Measurements from ENCODE around the gene SHROOM2.
A peak's percentile ranks its signal among the peaks of the same experiment; 100 is the strongest.

SHROOM2 gene

GRCh38 chrX:9784332-9784731 is 1.9 kb upstream of the SHROOM2 start (continued):
- TF ChIP-seq ZNF18 (tag by site-specific recombination; IDR thresholded peaks at IDR 0.05) (no peak), ZNF274 (IDR thresholded peaks at IDR 0.05; ENCODE audit: low read length) (no peak), ZNF274 (tag by site-specific recombination; IDR thresholded peaks at IDR 0.05; ENCODE audit: borderline replicate concordance) (no peak), KLF16 (tag by site-specific recombination; IDR thresholded peaks at IDR 0.05) (no peak), ZNF114 (tag by site-specific recombination; IDR thresholded peaks at IDR 0.05) (no peak), ZNF184 (tag by site-specific recombination; IDR thresholded peaks at IDR 0.05) (no peak), ZNF335 (tag by site-specific recombination; conservative IDR thresholded peaks at IDR 0.05) (no peak), ZNF37A (tag by site-specific recombination; IDR thresholded peaks at IDR 0.05) (no peak)

- Histone ChIP-seq H3K4me3 (ENCODE audit: low read depth, low read length) (peak overlapping the region; percentile 49), H3K9me3 (ENCODE audit: control insufficient read depth, insufficient read depth, low read depth, low read length) (no peaks in the 10 kb centered on the region), H3K27ac (ENCODE audit: extremely low read depth, low read depth, low read length) (no peak overlapping the region; the same call in 1 of the 2 replicates), H3K4me1 (ENCODE audit: control insufficient read depth, insufficient read depth, low read length) (no peaks in the 10 kb centered on the region), H3K36me3 (ENCODE audit: control insufficient read depth in 2 of 2, insufficient read depth in 1 of 2, low read length in 2 of 2) (no peaks in the 10 kb centered on the region)
- TF ChIP-seq ZNF416 (tag by site-specific recombination; IDR thresholded peaks at IDR 0.05) (no peak), MYNN (tag by site-specific recombination; IDR thresholded peaks at IDR 0.05; ENCODE audit: borderline replicate concordance) (no peak), BCL11B (tag by site-specific recombination; IDR thresholded peaks at IDR 0.05; ENCODE audit: low read depth) (no peak), SP2 (tag by site-specific recombination; IDR thresholded peaks at IDR 0.05) (no peak), ZNF394 (tag by site-specific recombination; IDR thresholded peaks at IDR 0.05; ENCODE audit: borderline replicate concordance) (no peak), ZNF837 (tag by site-specific recombination; IDR thresholded peaks at IDR 0.05) (no peak), MEIS1 (CRISPR knock-in tag; IDR thresholded peaks at IDR 0.05; ENCODE audit: borderline replicate concordance) (no peak), ZNF16 (tag by site-specific recombination; IDR thresholded peaks at IDR 0.05; ENCODE audit: low read depth) (no peak), ZNF585B (tag by site-specific recombination; IDR thresholded peaks at IDR 0.05) (no peak)
- TF ChIP-seq, protein P1, sequence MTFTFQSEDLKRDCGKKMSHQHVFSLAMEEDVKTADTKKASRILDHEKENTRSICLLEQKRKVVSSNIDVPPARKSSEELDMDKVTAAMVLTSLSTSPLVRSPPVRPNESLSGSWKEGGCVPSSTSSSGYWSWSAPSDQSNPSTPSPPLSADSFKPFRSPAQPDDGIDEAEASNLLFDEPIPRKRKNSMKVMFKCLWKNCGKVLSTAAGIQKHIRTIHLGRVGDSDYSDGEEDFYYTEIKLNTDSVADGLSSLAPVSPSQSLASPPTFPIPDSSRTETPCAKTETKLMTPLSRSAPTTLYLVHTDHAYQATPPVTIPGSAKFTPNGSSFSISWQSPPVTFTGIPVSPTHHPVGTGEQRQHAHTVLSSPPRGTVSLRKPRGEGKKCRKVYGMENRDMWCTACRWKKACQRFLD (tag by site-specific recombination; IDR thresholded peaks at IDR 0.05): no peak
- CTCF ChIA-PET: interaction anchor here (0.5 kb wide), 1 partner anchor 145 kb away, joined by 3 read pairs; no protein-coding TSS in a partner anchor
- POLR2A ChIA-PET: no interaction called here
Measured at GRCh38 chrX:9785254-9785943, 830 bp upstream of the SHROOM2 start.

GRCh38 chrX:9786798-9787635 is 788 bp downstream of the SHROOM2 start:
- CTCF ChIA-PET: interaction anchor here (0.6 kb wide), 1 partner anchor 846 kb away, joined by 3 read pairs; no protein-coding TSS in a partner anchor
- POLR2A ChIA-PET: no interaction called here
- H3K4me1 ChIP-seq (ENCODE audit: control insufficient read depth, insufficient read depth, low read length): no peaks in the 10 kb centered on the region
- no peaks in the 10 kb centered on the region for H3K9me3 ChIP-seq (ENCODE audit: control insufficient read depth, insufficient read depth, low read depth, low read length)
- no peaks in the 10 kb centered on the region for H3K36me3 ChIP-seq (ENCODE audit: control insufficient read depth in 2 of 2, insufficient read depth in 1 of 2, low read length in 2 of 2)
- TF ChIP-seq ZNF433 (tag by site-specific recombination; IDR thresholded peaks at IDR 0.05; ENCODE audit: low read depth) (no peak), ZBTB7A (tag by site-specific recombination; IDR thresholded peaks at IDR 0.05; ENCODE audit: low read depth) (no peak), ZBTB6 (tag by site-specific recombination; IDR thresholded peaks at IDR 0.05) (no peak), ZNF157 (tag by site-specific recombination; IDR thresholded peaks at IDR 0.05) (no peak), ZNF302 (tag by site-specific recombination; IDR thresholded peaks at IDR 0.05; ENCODE audit: low read depth) (no peak), ZNF529 (tag by site-specific recombination; IDR thresholded peaks at IDR 0.05; ENCODE audit: insufficient replicate concordance) (no peak), ZNF416 (tag by site-specific recombination; IDR thresholded peaks at IDR 0.05) (no peak), ZNF138 (tag by site-specific recombination; IDR thresholded peaks at IDR 0.05; ENCODE audit: borderline replicate concordance) (no peak), ZNF324 (tag by site-specific recombination; IDR thresholded peaks at IDR 0.05) (no peak), ZNF23 (tag by site-specific recombination; IDR thresholded peaks at IDR 0.05; ENCODE audit: borderline replicate concordance) (no peak), GFI1B (tag by site-specific recombination; IDR thresholded peaks at IDR 0.05) (no peak), ZNF596 (tag by site-specific recombination; IDR thresholded peaks at IDR 0.05) (no peak), ZNF10 (tag by site-specific recombination; IDR thresholded peaks at IDR 0.05) (no peak), ZNF473 (tag by site-specific recombination; IDR thresholded peaks at IDR 0.05) (no peak)
- peak overlapping the region; percentile 66; the same call in 1 of the 2 replicates for H3K27ac ChIP-seq (ENCODE audit: extremely low read depth, low read depth, low read length)
- H3K4me3 ChIP-seq (ENCODE audit: low read depth, low read length): peak overlapping the region; percentile 58

All from HEK293 (cell line).